Stimulated activated CD4-positive, alpha-beta T cell treated with anti-CD3 and anti-CD28 coated beads, Interleukin-15, amount 100 ng/mL, for 48 hours (primary cell): ENCODE data around the gene ERC1.

Experiments used
- DNase-seq, 2 donors: peaks; one replicate each; pipeline ENCODE4 v3.0.0-alpha.2; 2020; ENCODE audit warnings: low read depth in 2 of 2

The ERC1 gene

GRCh38 chr12:1531654-1532374 lies 540.8 kb downstream of the ERC1 start:
- DNase-seq: no peak

DNA sequence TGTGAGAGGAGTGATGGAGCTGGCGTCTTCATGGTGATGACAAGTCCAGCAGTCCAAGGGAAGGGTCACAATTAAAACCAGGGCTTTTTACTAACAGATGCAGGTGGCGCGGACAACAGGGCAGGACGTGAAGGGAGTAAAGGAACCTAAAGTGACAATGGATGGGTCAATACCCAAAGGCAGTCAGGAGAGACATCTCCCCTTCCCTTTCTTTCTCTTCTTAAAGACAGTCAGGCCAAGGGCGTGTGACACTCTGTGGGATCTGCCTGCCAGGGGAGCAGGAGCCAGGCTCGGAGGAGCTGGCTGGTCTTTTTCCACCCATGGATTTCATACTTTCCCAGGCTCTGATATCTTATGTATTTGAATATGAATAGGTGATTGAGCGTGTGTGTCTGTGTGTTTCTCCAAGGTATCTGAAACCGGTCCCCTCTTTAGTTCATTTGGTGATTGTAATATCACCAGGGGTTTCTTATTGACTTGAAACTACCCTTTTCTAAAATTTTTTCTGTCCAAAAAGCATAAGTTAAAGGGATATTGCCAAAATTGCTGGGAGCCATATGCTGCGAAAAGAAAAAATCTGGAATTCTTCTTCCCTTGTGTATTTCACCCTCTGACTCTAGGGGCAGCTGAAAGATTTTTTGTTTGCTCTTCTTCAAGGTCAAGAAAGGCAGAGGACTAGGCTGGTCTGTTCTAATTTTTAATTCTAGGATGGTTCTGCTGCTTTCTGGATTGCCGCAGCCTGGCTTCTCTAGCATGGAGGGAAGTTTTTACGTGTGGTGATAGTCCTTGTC lies 541.5 kb downstream of the ERC1 start:
- no peak for DNase-seq

DNA sequence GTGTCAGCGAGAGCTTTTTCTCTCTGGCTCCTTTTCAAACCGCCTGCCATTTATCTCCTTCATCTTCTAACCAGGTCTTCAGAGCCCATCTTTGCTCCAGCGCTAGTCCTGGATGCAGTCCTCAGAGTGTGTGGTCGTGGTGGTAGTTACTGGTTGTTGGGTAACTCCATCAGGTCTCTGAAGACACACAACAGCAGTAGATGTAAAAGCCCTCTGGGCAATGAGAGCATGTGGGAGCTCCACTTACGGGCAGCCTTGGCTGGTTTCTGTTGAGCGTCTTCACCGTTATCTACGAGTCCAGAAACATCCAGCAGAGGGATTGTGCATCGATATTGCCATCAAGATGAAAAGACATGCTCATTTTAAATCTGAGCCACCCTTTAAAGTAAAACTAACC lies 542.2 kb downstream of the ERC1 start:
- DNase-seq: no peak

DNA sequence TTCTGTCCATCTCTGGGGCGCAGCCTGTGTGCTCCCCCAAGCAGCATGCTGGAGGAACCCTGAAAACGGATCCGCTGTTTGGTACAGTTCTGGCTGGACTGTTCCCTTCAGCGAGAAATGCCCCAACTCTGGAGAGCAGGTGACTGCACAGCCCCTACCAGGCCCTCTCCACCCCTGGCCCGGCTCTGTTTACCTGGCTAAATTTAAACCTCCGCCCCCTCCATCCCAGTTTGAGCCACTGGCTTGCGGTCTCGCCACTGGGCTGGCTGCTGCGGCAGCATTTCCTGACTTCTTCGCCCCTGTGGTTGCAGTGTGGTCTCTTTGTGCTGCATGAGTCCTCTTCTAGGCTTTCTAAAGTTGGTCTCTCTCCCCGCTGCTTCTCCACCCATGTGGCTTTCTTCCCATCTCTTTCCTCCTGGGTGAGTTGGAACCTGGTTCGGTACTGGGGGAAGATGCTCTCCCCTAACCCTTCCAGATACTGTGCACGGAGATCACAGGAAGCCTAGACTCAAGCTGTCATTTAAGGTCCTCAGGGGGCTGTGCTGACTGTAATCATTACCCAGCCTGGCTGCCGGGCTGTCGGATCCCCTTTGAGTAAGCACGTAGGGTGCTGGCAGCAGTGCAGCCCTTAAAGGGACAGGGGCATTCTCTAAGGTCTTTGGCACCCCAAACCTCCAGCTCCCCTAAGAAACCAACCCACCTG lies 542.7 kb downstream of the ERC1 start:
- peak; percentile 36 to 45 for DNase-seq

DNA sequence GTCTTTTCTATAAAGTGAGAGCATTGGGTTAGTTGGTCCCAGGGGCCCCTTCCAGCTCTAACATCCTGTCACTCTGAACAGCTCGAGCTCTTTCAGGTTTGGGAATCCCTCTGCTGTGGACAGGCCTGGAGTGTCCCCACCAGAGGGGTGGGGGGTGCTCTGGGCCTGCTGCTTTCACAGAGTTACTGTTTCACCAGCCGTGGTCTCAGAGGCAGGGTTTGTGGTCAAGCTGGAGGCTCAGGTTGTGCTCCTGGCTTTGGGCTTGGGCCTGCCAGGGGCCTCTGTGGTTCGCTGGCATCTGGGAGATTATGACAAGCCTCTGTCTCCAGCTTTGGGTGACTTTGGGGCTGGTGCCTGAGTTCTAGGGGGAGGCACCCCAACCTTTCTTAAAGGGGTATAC lies 543.7 kb downstream of the ERC1 start:
- DNase-seq: no peak

DNA sequence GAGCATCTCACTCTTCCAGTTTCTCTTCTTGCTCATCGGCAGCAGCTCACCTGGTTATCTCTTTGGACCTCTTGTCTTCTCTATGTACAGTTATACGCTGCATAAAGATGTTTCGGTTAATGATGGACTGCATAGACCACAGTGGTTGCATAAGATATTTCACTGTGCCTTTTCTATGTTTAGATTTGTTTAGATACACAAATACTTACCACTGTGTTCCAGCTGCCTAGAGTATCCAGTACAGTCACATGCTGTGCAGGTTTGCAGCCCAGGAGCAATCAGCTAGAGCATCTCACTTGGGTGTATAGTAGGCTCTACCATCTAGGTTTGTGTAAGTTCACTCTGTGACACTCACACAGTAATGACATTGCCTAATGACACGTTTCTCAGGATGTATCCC lies 545.8 kb downstream of the ERC1 start:
- DNase-seq: no peak

DNA sequence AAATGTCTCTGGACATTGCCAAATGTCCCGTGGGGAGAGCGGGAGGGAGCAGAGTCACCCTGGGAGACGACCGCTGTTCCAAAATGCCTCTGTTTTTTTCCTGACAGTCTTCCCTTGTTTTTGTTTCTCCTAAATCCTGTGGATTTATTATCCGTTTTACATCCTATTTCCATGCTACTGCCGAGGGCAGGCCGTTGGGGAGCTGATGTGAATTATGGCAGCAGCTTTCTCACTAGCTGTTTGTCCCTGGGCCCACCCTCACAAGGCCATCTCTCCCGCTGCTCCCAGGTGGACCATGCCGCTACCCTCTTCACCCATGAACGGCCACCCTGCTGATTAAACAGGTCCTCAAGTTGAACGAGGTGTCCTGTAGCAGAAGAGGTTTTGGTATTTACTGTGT lies 548.1 kb downstream of the ERC1 start:
- no peak for DNase-seq

GRCh38 chr12:1540690-1541089 lies 549.7 kb downstream of the ERC1 start:
- no peak for DNase-seq

DNA sequence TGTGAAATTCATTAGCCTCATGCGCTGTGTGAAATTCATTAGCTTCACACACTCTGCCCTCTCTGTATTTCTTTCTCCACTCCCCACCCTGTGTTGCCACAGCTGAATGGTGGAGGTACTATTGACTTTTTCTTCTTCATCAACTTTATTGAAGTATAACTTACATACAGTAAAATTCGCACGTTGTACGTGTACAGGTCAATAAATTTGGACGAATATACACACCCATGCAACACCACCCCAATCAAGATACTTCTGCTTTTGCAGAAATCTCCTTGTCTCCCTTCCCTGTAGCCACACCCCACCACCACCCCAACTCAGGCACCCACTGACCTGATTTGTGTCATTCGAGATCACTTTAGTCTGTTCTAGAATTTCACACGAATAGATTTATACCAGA lies 551.6 kb downstream of the ERC1 start:
- DNase-seq: no peak

- no peak for DNase-seq
Measured at GRCh38 chr12:1544996-1545700, 554.1 kb downstream of the ERC1 start.
